GM13977 (cell line): ENCODE results near the gene MS4A6E.
A peak's percentile ranks its signal among the peaks of the same experiment; 100 is the strongest.

Source experiments
- DNase-seq: peaks from one replicate; pipeline ENCODE4 v3.0.0; 2012; ENCODE audit warnings: low spot score
- CTCF ChIP-seq: IDR thresholded peaks from 2 replicates; pipeline ENCODE4 v1.5.1; 2012; ENCODE audit warnings: mild to moderate bottlenecking, control low read depth; ENCODE audit not compliant: insufficient read depth; ENCODE audit errors: extremely low read depth, missing control alignments
- in situ Hi-C: fragments of 300-500 bp; cut with MboI; formaldehyde crosslinking; loops from one replicate; pipeline ENCODE4 v1.12.0; 2022; ENCODE audit warnings: low sequenced_read_pairs, low pct_unique_long_range_greater_than_20kb, mixed read lengths, inconsistent platforms; ENCODE audit not compliant: unreplicated experiment

The MS4A6E gene

DNA sequence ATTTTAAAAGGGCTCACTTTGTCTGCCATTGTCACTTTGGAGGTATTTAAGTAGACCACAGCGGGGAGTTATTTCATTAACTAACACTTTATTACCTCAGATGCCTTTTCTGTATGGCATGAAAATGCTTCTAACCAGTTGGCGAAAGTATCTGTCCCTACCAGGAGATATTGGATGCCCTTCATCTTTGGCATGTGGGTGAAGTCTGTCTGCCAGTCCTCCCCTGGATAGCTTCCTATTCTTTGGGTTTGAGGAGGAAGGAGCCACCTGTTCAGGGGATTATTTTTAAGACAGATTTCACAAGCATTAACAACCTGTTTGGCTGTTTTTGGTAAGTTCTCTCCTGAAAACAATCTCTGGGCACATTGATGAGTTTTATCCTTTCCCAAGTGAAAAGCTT is 17.1 kb downstream of the MS4A6E start:
- in situ Hi-C loops = loop anchor here (10.0 kb wide), 2 partner anchors 79 to 291 kb away; no protein-coding TSS in a partner anchor
- DNase-seq = no peak
- TF ChIP-seq CTCF = no peak

GRCh38 chr11:60345489-60345888 is 18.4 kb downstream of the MS4A6E start:
- in situ Hi-C loops = loop anchor here (10.0 kb wide), 2 partner anchors 81 to 289 kb away; no protein-coding TSS in a partner anchor
- peak; percentile 75 for TF ChIP-seq CTCF
- DNase-seq = no peak

- no peak for DNase-seq
- in situ Hi-C loops = loop anchor here (10.0 kb wide), 2 partner anchors 82 to 288 kb away; no protein-coding TSS in a partner anchor
- TF ChIP-seq CTCF = no peak
Observed at GRCh38 chr11:60347084-60347797, 20.2 kb downstream of the MS4A6E start.

DNA sequence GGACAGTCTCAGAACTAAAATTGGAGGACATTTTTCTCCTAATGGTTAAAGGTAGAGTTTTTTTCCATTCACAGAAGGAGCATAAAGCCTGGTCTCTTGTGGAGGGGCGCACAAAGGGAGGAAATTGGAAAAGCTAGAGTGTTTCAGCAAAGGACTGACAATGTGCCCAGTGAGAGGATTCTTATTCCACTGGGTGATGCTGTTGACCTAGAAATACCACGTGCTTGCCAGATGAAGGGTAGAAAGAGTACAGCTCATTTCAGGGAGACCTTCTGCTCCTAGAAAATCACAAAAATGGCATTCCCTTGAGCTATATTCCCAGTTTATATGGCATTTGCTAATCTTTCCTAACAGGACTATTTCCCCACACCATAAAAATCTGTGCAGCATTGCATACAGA is 21.1 kb downstream of the MS4A6E start:
- in situ Hi-C loops = loop anchor here (10.0 kb wide), 2 partner anchors 83 to 287 kb away; no protein-coding TSS in a partner anchor
- DNase-seq = no peak
- TF ChIP-seq CTCF = peak; percentile 54

GRCh38 chr11:60349990-60350389 is 22.9 kb downstream of the MS4A6E start:
- no peak for DNase-seq
- in situ Hi-C loops = loop anchor here (10.0 to 25.0 kb wide), 3 partner anchors 85 to 412 kb away; partner anchors contain the start of gene MS4A15
- TF ChIP-seq CTCF = no peak

- TF ChIP-seq CTCF = no peak
- no peak for DNase-seq
- in situ Hi-C loops = loop anchor here (25.0 kb wide), 1 partner anchor 405 kb away; the partner anchor contains the start of gene MS4A15
Observed at GRCh38 chr11:60357771-60358170, 30.7 kb downstream of the MS4A6E start.
